Anterior cingulate cortex (tissue), 58 donors: ENCODE measurements around the gene PLPP7.

Experiments used
- DNase-seq, 58 donors: peaks; one replicate each; lab custom pipeline; 2025; lab: John Stamatoyannopoulos, UW

Gene PLPP7

GRCh38 chr9:131279863-131280570, 9.5 kb upstream of the PLPP7 start:
- peak in 16 of 58 donors; percentile 13 to 69 (median 36) for DNase-seq

GRCh38 chr9:131280660-131281059, 8.9 kb upstream of the PLPP7 start:
- DNase-seq, result no peak

GRCh38 chr9:131281119-131281965, 8.2 kb upstream of the PLPP7 start:
- DNase-seq, result no peak

- DNase-seq, result no peak
Observed at GRCh38 chr9:131282175-131282574, 7.3 kb upstream of the PLPP7 start.

GRCh38 chr9:131282688-131283422, 6.7 kb upstream of the PLPP7 start:
- peak in 4 of 58 donors; percentile 19 to 60 (median 29) for DNase-seq

GRCh38 chr9:131284856-131285255, 4.7 kb upstream of the PLPP7 start:
- DNase-seq, result no peak

GRCh38 chr9:131287359-131287758, 2.2 kb upstream of the PLPP7 start:
- DNase-seq, result no peak

GRCh38 chr9:131288217-131288616, 1.3 kb upstream of the PLPP7 start:
- DNase-seq, result no peak

- DNase-seq, result peak in 5 of 58 donors; percentile 31 to 71 (median 56)
Observed at GRCh38 chr9:131290036-131290766, 678 bp downstream of the PLPP7 start.

GRCh38 chr9:131290767-131291370, 1.3 kb downstream of the PLPP7 start:
- no peak for DNase-seq

- DNase-seq, result no peak
Observed at GRCh38 chr9:131291795-131292315, 2.3 kb downstream of the PLPP7 start.

- DNase-seq, result no peak
Observed at GRCh38 chr9:131292937-131293336, 3.4 kb downstream of the PLPP7 start.

GRCh38 chr9:131296460-131296859, 6.9 kb downstream of the PLPP7 start:
- no peak for DNase-seq

GRCh38 chr9:131296906-131297500, 7.5 kb downstream of the PLPP7 start:
- DNase-seq, result no peak

GRCh38 chr9:131297903-131298302, 8.4 kb downstream of the PLPP7 start:
- DNase-seq, result no peak

GRCh38 chr9:131298341-131298740, 8.8 kb downstream of the PLPP7 start:
- DNase-seq, result no peak

GRCh38 chr9:131298816-131299215, 9.3 kb downstream of the PLPP7 start:
- DNase-seq, result no peak

GRCh38 chr9:131299346-131299960, 9.9 kb downstream of the PLPP7 start:
- no peak for DNase-seq

- no peak for DNase-seq
Observed at GRCh38 chr9:131299961-131300347, 10.4 kb downstream of the PLPP7 start.
